Measurements from ENCODE around the gene UTP25. TPM values are rescaled to one million over a fixed set of nuclear protein-coding genes. Genes with fewer than 3 reads are reported as not detected.

The UTP25 gene
- total RNA-seq, 1 donor from 2014 or later, result 6.4 TPM

DNA sequence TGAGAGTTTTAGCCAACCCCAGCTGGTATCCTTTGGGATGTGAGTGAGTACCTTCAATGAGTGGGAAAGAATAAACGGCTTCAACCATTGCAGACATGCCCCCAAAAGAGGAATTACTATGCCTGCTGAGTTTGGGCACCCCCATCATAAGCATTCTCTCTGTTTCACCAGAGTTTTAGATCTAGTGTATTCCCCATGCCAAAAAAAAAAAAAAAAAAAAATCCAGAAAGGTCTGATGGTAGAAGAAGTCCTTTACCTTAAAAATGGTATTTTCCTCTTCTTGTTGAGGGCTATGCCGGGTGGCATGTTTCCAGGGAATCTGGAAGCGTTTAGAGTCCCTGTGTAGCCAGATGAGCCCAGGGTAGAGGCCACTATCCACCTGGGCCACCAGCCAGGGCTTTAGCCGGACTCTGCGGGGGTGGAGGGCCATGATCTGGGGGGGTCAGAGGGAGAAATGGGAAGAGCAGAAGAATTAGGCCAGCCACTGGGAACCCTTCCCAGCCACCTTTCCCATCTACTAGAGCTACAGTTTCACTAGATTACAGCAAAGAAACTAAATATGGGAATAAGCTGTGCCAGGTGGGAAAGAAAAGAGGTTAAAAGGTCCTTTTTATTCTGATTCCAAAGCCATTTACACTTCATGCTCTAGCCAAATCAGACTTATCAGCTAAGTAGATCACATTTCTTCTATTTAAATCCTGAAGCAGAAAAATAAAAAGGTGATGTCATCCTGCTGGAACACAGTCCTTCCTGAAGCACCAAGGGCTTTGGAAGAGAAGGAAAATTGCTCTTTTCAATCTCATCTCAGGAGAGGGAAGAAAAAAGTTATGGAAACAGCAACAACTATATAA, 26.6 kb upstream of the UTP25 start:
- H3K27ac ChIP-seq, result no peak overlapping the region
- H3K4me3 ChIP-seq, result no peak overlapping the region
- Mint-ChIP-seq H3K27me3 (ENCODE audit: insufficient read depth, low read depth) (peaks cover 24% of the 10 kb centered on the region), H3K4me1 (peaks cover 3% of the 10 kb centered on the region), H3K27ac (no peak overlapping the region), H3K4me3 (no peak overlapping the region), H3K9me3 (peaks cover 12% of the 10 kb centered on the region), H3K36me3 (no peaks in the 10 kb centered on the region)
- DNase-seq (ENCODE audit: low spot score), result no peak
- H3F3A ChIP-seq (ENCODE audit: low read depth), result peaks cover 1% of the 10 kb centered on the region
- no peak overlapping the region for H3K4me2 ChIP-seq
- H3K9ac ChIP-seq, result no peak overlapping the region
- no peaks in the 10 kb centered on the region for H4K20me1 ChIP-seq (ENCODE audit: low read depth)
- H3K27me3 ChIP-seq, result peaks cover 38% of the 10 kb centered on the region
- H3K36me3 ChIP-seq, result no peaks in the 10 kb centered on the region
- H3K79me2 ChIP-seq (ENCODE audit: low read depth), result no peaks in the 10 kb centered on the region
- H3K9me3 ChIP-seq (ENCODE audit: low read depth), result no peaks in the 10 kb centered on the region
- H2AFZ ChIP-seq (replicated peaks), result no peak overlapping the region
- TF ChIP-seq, protein P1, sequence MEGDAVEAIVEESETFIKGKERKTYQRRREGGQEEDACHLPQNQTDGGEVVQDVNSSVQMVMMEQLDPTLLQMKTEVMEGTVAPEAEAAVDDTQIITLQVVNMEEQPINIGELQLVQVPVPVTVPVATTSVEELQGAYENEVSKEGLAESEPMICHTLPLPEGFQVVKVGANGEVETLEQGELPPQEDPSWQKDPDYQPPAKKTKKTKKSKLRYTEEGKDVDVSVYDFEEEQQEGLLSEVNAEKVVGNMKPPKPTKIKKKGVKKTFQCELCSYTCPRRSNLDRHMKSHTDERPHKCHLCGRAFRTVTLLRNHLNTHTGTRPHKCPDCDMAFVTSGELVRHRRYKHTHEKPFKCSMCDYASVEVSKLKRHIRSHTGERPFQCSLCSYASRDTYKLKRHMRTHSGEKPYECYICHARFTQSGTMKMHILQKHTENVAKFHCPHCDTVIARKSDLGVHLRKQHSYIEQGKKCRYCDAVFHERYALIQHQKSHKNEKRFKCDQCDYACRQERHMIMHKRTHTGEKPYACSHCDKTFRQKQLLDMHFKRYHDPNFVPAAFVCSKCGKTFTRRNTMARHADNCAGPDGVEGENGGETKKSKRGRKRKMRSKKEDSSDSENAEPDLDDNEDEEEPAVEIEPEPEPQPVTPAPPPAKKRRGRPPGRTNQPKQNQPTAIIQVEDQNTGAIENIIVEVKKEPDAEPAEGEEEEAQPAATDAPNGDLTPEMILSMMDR (IDR thresholded peaks at IDR 0.05), result no peak
- no peak for TF ChIP-seq EZH2phosphoT487 (IDR thresholded peaks at IDR 0.05)
- TF ChIP-seq EZH2 (IDR thresholded peaks at IDR 0.05), result no peak
- peaks cover under 1% of the 10 kb centered on the region for H3K4me1 ChIP-seq

DNA sequence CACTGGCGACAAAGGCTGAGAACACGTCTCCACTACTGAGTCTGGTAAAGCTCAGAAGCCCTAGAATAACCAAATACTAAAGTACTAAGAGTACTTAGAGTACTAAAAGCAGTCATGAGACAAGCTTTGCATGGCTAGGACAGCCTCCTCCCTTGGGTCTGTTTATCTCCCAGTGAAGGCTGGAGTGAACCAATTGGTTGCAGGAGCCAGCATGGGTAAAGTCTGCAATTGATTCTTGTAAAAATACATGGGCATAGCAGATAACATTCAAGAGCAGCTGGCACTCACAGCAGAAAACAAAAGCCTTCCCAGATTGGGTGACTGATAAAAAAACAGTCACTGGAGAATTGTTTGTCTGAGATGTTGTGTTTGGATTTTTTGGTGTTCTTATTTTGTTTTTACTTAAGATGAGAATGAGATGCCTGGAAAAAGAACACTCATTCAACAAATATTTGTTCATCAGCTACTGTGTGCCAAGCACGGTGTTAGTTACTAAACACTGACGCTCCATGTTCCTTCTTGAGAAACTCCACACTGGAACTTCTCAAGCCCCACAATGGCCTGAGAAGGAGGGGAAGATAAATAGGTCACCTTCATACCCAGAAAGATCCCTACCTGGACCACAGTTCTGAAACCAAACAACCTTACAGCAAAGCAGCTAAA, 25.5 kb upstream of the UTP25 start:
- no peaks in the 10 kb centered on the region for H4K20me1 ChIP-seq (ENCODE audit: low read depth)
- H3K9ac ChIP-seq, result no peak overlapping the region
- peaks cover 13% of the 10 kb centered on the region for H3K9me3 Mint-ChIP-seq
- H3K9me3 ChIP-seq (ENCODE audit: low read depth), result no peaks in the 10 kb centered on the region
- peaks cover 25% of the 10 kb centered on the region for H3K27me3 Mint-ChIP-seq (ENCODE audit: insufficient read depth, low read depth)
- H3K4me1 ChIP-seq, result peaks cover 3% of the 10 kb centered on the region
- TF ChIP-seq, protein P1 (IDR thresholded peaks at IDR 0.05), result no peak
- no peak for TF ChIP-seq EZH2phosphoT487 (IDR thresholded peaks at IDR 0.05)
- no peak for TF ChIP-seq EZH2 (IDR thresholded peaks at IDR 0.05)
- no peak overlapping the region for H3K4me2 ChIP-seq
- H3K27ac ChIP-seq, result no peak overlapping the region
- peaks cover 4% of the 10 kb centered on the region for H3F3A ChIP-seq (ENCODE audit: low read depth)
- no peak overlapping the region for H3K4me3 ChIP-seq
- no peak overlapping the region for H3K27ac Mint-ChIP-seq
- no peak overlapping the region for H3K4me3 Mint-ChIP-seq
- DNase-seq (ENCODE audit: low spot score), result no peak
- H3K36me3 ChIP-seq, result no peaks in the 10 kb centered on the region
- peaks cover 4% of the 10 kb centered on the region for H3K4me1 Mint-ChIP-seq
- H3K36me3 Mint-ChIP-seq, result no peaks in the 10 kb centered on the region
- no peak overlapping the region for H2AFZ ChIP-seq (replicated peaks)
- H3K79me2 ChIP-seq (ENCODE audit: low read depth), result no peaks in the 10 kb centered on the region
- H3K27me3 ChIP-seq, result peaks cover 38% of the 10 kb centered on the region

GRCh38 chr1:209802780-209803152, 25.0 kb upstream of the UTP25 start:
- Histone ChIP-seq H3F3A (ENCODE audit: low read depth) (peaks cover 4% of the 10 kb centered on the region), H3K4me1 (peaks cover 3% of the 10 kb centered on the region), H4K20me1 (ENCODE audit: low read depth) (no peaks in the 10 kb centered on the region), H3K36me3 (no peaks in the 10 kb centered on the region), H3K9ac (no peak overlapping the region), H3K27me3 (peaks cover 38% of the 10 kb centered on the region), H3K79me2 (ENCODE audit: low read depth) (no peaks in the 10 kb centered on the region), H2AFZ (replicated peaks) (no peak overlapping the region), H3K4me3 (no peak overlapping the region), H3K4me2 (no peak overlapping the region), H3K27ac (no peak overlapping the region), H3K9me3 (ENCODE audit: low read depth) (no peaks in the 10 kb centered on the region)
- TF ChIP-seq EZH2 (IDR thresholded peaks at IDR 0.05), result no peak
- TF ChIP-seq, protein P1 (IDR thresholded peaks at IDR 0.05), result no peak
- no peak for TF ChIP-seq EZH2phosphoT487 (IDR thresholded peaks at IDR 0.05)
- Mint-ChIP-seq H3K36me3 (no peaks in the 10 kb centered on the region), H3K9me3 (peaks cover 13% of the 10 kb centered on the region), H3K27ac (no peak overlapping the region), H3K4me3 (no peak overlapping the region), H3K4me1 (peaks cover 4% of the 10 kb centered on the region), H3K27me3 (ENCODE audit: insufficient read depth, low read depth) (peaks cover 25% of the 10 kb centered on the region)
- no peak for DNase-seq (ENCODE audit: low spot score)

Data from neural progenitor cell (in vitro differentiated cells).